ENCODE results near the gene SNAI3.
"Not testable (repeated sequence)": the region's sequence is repeated elsewhere in the genome, so short reads cannot be mapped to it uniquely, and the experiment has no call there.

The SNAI3 gene

GRCh38 chr16:88669980-88670379, 16.3 kb downstream of the SNAI3 start:
- H3K4me3 ChIP-seq (ENCODE audit: control insufficient read depth, low read depth, low read length): no peak overlapping the region
- DNase-seq (ENCODE audit: low read depth): peak; percentile 80
- TF ChIP-seq CTCF (conservative IDR thresholded peaks at IDR 0.05; ENCODE audit: control insufficient read depth, insufficient read depth, low read depth, low read length): no peak

DNA sequence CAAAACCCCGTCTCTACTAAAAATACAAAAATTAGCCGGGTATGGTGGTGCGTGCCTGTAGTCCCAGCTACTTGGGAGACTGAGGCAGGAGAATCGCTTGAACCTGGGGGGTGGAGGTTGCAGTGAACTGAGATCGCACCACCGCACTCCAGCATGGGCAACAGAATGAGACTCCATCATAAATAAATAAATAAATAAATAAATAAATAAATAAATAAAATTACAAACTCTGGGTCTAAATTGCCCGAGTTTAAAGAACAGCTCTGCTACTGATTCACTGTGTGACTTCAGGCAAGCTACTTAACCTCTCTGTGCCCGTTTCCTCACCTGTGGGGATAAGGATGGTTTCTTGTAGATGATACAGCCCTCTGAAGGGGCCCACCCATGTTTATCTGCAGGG, 16.8 kb downstream of the SNAI3 start:
- not testable (repeated sequence) for DNase-seq (ENCODE audit: low read depth); H3K4me3 ChIP-seq (ENCODE audit: control insufficient read depth, low read depth, low read length)

GRCh38 chr16:88667461-88667860, 18.8 kb downstream of the SNAI3 start:
- no peak for DNase-seq (ENCODE audit: low read depth)
- TF ChIP-seq CTCF (conservative IDR thresholded peaks at IDR 0.05; ENCODE audit: control insufficient read depth, insufficient read depth, low read depth, low read length): no peak
- no peak overlapping the region for H3K4me3 ChIP-seq (ENCODE audit: control insufficient read depth, low read depth, low read length)

DNA sequence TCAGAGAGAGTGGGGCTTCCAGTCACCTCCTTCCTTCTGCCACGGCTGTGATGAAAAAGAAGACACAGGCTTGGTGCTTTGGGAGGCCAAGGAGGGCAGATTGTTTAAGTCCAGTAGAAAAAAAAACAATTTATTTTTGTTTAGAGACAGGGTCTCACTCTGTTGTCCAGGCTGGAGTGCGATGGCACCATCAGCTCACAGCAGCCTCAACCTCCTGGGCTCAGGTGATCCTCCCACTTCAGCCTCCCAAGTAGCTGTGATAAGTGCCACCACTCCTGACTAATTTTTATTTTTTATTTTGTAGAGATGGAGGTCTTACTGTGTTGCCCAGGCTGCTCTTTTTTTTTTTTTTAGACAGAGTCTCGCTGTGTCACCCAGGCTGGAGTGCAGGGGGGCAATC, 20.7 kb downstream of the SNAI3 start:
- no peak overlapping the region for H3K4me3 ChIP-seq (ENCODE audit: control insufficient read depth, low read depth, low read length)
- TF ChIP-seq CTCF (conservative IDR thresholded peaks at IDR 0.05; ENCODE audit: control insufficient read depth, insufficient read depth, low read depth, low read length): no peak
- no peak for DNase-seq (ENCODE audit: low read depth)

GRCh38 chr16:88665148-88665547, 21.2 kb downstream of the SNAI3 start:
- no peak overlapping the region for H3K4me3 ChIP-seq (ENCODE audit: control insufficient read depth, low read depth, low read length)
- TF ChIP-seq CTCF (conservative IDR thresholded peaks at IDR 0.05; ENCODE audit: control insufficient read depth, insufficient read depth, low read depth, low read length): no peak
- peak; percentile 41 for DNase-seq (ENCODE audit: low read depth)

DNA sequence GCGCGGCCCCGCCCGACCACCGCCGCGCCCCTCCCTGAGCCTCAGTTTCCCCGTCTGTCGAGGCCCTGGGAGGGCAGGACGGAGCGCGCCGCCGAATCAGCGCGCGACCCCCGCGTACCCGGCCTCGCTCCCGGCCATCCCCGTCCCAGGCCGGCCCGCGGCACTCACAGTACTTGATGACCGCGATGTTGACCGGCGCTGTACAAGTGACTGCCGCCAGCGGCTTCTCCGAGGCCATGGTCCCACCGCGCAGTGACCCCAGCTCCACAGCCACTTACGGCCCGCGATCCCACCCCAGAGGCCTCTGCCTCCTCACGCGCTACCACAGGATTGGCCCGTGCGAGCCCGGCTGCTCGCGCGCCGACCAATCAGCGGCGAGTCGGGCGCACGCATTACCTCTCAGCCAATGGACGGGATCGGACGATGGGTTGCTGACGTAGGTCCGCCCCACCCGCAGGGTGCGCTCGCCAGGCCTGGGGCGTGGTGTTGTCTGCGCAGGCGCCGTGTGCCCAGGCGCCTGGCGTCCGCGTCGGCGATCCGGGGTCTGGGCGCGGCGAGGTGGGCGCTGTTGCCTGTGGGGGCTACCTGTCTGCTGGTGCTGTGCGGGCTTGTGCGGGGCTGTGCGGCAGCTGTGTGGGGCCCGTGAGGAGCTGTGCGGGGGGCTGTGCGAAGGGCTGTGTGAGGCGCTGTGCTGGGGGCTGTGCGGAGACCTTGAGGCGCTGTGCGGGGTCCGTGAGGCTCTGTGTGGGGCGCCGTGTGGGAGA, 23.3 kb downstream of the SNAI3 start, which contains the start of gene MVD:
MVD (minus strand) TSS at position 249 of the 764 bp plus-strand sequence; CDS start at position 238, 11 bp downstream.
- H3K4me3 ChIP-seq (ENCODE audit: control insufficient read depth, low read depth, low read length): peak within 1 kb of the TSS; percentile 86
- no peak for TF ChIP-seq CTCF (conservative IDR thresholded peaks at IDR 0.05; ENCODE audit: control insufficient read depth, insufficient read depth, low read depth, low read length)
- peak; percentile 97 for DNase-seq (ENCODE audit: low read depth)

DNA sequence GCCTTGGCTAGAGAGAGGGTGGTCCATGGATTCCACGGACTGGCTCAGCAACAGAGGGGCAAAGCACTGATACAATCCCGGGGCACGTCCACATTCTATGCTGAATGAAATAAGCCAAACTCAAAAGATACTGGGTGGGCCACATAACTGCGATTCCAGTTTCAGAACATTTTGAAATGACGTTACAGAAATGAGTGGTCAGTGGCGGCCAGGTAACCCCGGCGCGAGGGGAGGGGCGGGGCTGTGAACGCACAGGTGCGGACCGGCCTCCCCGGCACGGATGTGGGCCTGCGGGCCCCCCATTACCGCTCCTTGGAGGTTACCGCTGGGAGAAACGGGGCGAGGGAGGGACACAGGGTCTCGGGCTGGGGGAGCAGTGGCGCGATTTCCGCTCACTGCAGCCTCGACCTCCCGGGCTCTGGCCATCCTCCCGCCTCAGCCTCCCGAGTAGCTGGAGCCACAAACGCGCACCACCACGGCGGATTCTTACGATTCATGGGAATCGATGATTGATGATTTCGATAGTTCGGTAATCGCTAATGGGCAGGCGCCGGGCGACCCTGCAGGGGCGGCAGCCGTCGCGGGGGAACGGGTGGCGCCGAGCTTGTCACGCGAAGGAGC, 24.0 kb downstream of the SNAI3 start:
- TF ChIP-seq CTCF (conservative IDR thresholded peaks at IDR 0.05; ENCODE audit: control insufficient read depth, insufficient read depth, low read depth, low read length): no peak
- no peak for DNase-seq (ENCODE audit: low read depth)
- peak overlapping the region; percentile 86 for H3K4me3 ChIP-seq (ENCODE audit: control insufficient read depth, low read depth, low read length)
